ENCODE data around the gene NAA80.
A peak's percentile ranks its signal among the peaks of the same experiment; 100 is the strongest.

NAA80 gene

DNA sequence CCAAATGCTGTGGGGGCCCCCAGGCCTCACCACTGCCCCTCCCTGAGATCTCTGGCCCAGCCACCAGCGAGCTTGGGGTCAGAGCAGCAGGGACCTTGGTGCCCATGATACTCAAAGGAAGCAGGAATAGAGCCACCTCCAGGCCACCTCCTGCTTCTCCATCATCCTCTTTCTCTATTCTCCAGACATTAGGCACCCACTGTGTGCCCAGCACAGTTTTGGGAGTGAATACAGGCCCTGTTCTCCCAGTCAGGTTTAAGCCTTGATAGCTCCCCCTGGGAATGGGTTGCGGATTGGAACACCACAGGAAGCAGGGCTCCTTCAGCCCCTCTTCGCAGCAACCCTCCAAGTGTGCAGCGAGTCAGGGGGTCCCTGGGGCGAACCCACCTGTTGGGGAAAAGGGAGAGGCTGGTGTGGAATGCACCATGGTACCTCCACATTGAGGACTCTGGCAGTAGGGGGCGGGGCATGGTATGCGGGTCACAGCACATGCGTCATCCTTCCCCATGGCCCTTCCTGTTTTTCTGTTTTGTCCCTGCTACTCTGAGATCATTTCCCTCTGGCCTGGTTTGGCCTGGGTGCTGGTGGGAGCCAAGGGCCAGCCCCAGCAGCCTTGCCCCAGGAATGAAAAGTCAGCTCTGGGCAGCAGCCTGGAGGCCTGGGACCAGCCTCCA lies 44.5 kb downstream of the NAA80 start:
- no peak for DNase-seq

DNA sequence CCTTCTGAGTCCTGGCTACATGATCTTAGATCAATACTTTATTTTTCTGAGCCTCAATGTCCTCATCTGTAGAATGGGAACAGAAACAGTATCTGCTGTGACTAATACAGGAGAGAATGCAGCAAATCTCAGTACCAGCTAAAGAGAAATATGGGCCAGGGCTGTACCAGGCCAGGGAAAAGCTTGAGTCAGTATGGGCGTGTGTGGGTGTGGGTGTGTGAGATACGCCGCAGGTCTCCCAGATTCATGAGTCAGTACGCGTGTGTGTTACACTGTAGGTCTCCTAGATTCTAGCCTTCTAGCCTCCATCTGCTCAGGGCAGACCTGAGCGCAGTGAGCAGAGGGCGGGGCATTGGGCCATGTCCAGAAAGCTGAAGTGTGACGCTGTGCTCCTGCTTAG lies 48.0 kb downstream of the NAA80 start:
- DNase-seq, result peak; percentile 75

DNA sequence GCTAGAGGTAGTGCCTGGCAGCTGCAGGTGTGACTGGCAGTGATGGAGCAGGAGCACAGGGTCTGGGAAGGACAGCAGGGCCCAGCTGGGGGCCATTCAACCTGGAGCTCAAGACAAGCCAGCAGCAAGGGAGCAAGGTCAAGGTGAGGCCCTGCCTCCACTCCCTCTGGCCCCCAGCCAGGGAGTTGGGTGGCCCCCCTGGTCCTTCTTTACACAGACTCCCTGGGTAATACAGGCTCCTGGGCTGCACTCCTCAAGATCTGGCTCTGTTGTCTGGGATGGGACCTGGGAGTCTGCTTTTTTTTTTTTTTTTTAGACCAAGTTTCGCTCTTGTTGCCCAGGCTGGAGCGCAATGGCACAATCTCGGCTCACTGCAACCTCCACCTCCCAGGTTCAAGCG lies 48.7 kb downstream of the NAA80 start:
- DNase-seq, result no peak

DNA sequence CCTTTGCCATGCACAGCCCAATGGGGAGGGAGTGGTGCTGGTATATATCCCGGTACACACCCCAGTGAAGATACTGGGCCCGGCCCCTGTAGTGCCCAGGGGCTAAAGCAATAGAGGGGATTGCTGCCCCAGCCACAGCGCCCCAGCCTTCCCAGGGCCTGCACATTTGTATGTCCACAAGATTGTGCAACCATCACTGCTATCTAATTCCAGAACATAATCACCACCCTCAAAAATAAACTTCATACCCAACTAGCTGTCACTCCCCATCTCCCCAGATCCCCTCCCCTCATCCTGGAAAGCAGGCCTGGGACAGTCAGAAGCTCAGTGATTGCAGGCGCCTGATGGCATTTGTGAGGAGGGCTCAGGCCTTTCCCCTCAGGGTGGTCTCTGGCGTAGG lies 49.7 kb downstream of the NAA80 start:
- no peak for DNase-seq

DNA sequence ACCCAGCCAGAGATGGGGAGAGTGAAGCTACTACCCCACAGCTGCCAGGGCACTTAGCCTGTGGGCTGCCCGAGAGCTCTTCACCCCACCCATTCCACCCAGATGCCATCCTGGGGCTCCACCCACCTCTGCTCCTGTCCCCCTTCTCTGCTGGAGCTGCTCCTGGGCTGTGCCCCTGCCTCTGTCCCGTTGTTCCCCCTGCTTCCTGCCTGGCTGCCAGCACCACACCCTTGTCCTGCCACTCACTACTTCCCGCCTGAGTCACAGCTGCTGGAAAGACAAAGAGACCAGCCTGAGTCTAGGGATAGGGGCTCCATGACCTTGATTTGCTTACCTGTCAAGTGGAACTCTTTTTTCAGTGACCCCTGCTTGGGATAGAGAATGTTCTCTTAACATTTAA lies 50.8 kb downstream of the NAA80 start:
- DNase-seq, result no peak

DNA sequence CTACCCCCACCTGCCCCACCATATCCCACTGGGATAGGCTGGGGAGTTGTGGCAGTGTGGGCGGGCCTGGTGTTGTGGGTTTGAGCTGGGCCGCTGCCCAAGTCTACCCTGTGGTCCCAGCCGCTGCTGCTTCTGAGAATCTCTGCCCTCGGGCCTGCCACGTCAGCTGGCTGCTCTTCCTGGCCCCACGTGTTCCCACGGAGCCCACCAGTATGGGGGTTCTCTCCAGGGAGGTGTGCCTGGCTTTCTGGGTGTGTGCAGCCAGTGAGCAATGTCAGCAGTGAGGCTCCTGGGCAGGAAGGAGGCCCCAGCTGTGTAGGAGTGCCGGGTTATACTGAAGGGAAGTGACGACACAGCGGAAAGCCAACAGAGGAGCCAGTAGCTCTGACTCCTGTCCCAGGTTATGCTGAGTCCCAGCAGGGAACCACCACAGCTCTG lies 52.7 kb downstream of the NAA80 start:
- peak; percentile 92 for DNase-seq

All from stimulated activated CD4-positive, alpha-beta T cell treated with anti-CD3 and anti-CD28 coated beads, Interleukin-15, amount 100 ng/mL, for 24 hours (primary cell).